Suprapubic skin (tissue), 4 donors: ENCODE data around the gene PDE9A.

Source experiments
- CTCF ChIP-seq, 2 donors: fragments of 200-600 bp in 1 of 2; fragments of 450-650 bp in 1 of 2; sonication (generic) in 1 of 2; IDR thresholded peaks; one replicate each; pipeline ENCODE4 v1.5.1; 2016 to 2019; ENCODE audit warnings: antibody characterized with exemption in 2 of 2, mild to moderate bottlenecking in 1 of 2, moderate library complexity in 1 of 2
- EP300 ChIP-seq: sonication (generic); formaldehyde crosslinking; IDR thresholded peaks from one replicate; pipeline ENCODE4 v1.6.1; 2017; ENCODE audit warnings: antibody characterized with exemption
- POLR2A ChIP-seq, 2 donors: fragments of 450-650 bp; IDR thresholded peaks; one replicate each; pipeline ENCODE4 v1.6.1; 2017; ENCODE audit warnings: antibody characterized with exemption in 2 of 2, mild to moderate bottlenecking in 2 of 2, moderate library complexity in 2 of 2
- POLR2AphosphoS5 ChIP-seq, 3 donors: sonication (generic); formaldehyde crosslinking; IDR thresholded peaks; one replicate each; pipeline ENCODE4 v1.6.1; 2017; ENCODE audit warnings: antibody characterized with exemption in 3 of 3

- TF ChIP-seq CTCF (IDR thresholded peaks at IDR 0.05) (no peak), POLR2A (IDR thresholded peaks at IDR 0.05) (no peak), POLR2AphosphoS5 (IDR thresholded peaks at IDR 0.05) (no peak), EP300 (no peak)
Measured at GRCh38 chr21:42661688-42662429, 8.4 kb downstream of the PDE9A start.
